Mesenchymal stem cell (in vitro differentiated cells and primary cell): ENCODE measurements around the gene RNF167.
"Not testable (repeated sequence)": the region's sequence is repeated elsewhere in the genome, so short reads cannot be mapped to it uniquely, and the experiment has no call there.

ENCODE experiments used
- DNase-seq: peaks from one replicate; pipeline ENCODE4 v3.0.0-alpha.2; 2013
- H2AFZ ChIP-seq: one replicate; pipeline ENCODE4 v1.6.1; 2013; ENCODE audit warnings: low read depth, mild to moderate bottlenecking, control low read depth, inconsistent platforms, low read length, moderate library complexity
- H2AK5ac ChIP-seq: 2 replicates; pipeline ENCODE4 v1.6.1; 2013; ENCODE audit warnings: low read length, moderate library complexity, mild to moderate bottlenecking, inconsistent platforms; ENCODE audit not compliant: severe bottlenecking
- H2BK120ac ChIP-seq: one replicate; pipeline ENCODE4 v1.6.1; 2013; ENCODE audit warnings: low read depth, mild to moderate bottlenecking, inconsistent platforms, low read length, moderate library complexity
- H2BK12ac ChIP-seq, 2 experiments: one replicate each; pipeline ENCODE4 v1.6.1; 2013; ENCODE audit warnings: inconsistent platforms in 2 of 2, low read length in 2 of 2, mild to moderate bottlenecking in 2 of 2, moderate library complexity in 2 of 2, control low read depth in 1 of 2
- H2BK15ac ChIP-seq: one replicate; pipeline ENCODE4 v1.6.1; 2013; ENCODE audit warnings: mild to moderate bottlenecking, low read depth, inconsistent platforms; ENCODE audit not compliant: poor library complexity, severe bottlenecking
- H2BK5ac ChIP-seq: 2 replicates; pipeline ENCODE4 v1.6.1; 2013; ENCODE audit warnings: low read depth, mild to moderate bottlenecking, low read length, control low read depth, inconsistent platforms; ENCODE audit not compliant: poor library complexity, severe bottlenecking
- H3K14ac ChIP-seq, 2 experiments: one replicate each; pipeline ENCODE4 v1.6.1; 2013; ENCODE audit warnings: inconsistent platforms in 2 of 2, low read length in 2 of 2, control low read depth in 1 of 2, mild to moderate bottlenecking in 1 of 2, moderate library complexity in 1 of 2
- H3K18ac ChIP-seq, 2 experiments: one replicate each; pipeline ENCODE4 v1.6.1; 2013; ENCODE audit warnings: inconsistent platforms in 2 of 2, low read length in 2 of 2, control low read depth in 1 of 2, low read depth in 1 of 2, mild to moderate bottlenecking in 1 of 2
- H3K23ac ChIP-seq, 2 experiments: one replicate each; pipeline ENCODE4 v1.6.1; 2013; ENCODE audit warnings: inconsistent platforms in 2 of 2, low read length in 2 of 2, mild to moderate bottlenecking in 2 of 2, moderate library complexity in 2 of 2, control low read depth in 1 of 2
- H3K27ac ChIP-seq: 2 replicates; pipeline ENCODE4 v1.5.1; 2013; ENCODE audit warnings: mild to moderate bottlenecking, moderate library complexity, low read length, control low read depth, inconsistent platforms; ENCODE audit not compliant: poor library complexity, severe bottlenecking
- H3K27me3 ChIP-seq, 2 experiments: 2 replicates each; pipeline versions ENCODE4 v1.6.1 to v1.7.0; 2013; ENCODE audit warnings: low read length in 2 of 2, mild to moderate bottlenecking in 2 of 2, moderate library complexity in 2 of 2, control low read depth in 1 of 2, inconsistent platforms in 1 of 2; ENCODE audit not compliant: control insufficient read depth in 1 of 2, insufficient read depth in 1 of 2
- H3K36me3 ChIP-seq, 2 experiments: 2 replicates each; pipeline versions ENCODE4 v1.6.1 to v1.7.0; 2013; ENCODE audit warnings: low read length in 2 of 2, control low read depth in 1 of 2, inconsistent platforms in 1 of 2, low read depth in 1 of 2, mild to moderate bottlenecking in 1 of 2; ENCODE audit not compliant: insufficient read depth in 2 of 2, control insufficient read depth in 1 of 2
- H3K4ac ChIP-seq, 2 experiments: one replicate each; pipeline ENCODE4 v1.6.1; 2013; ENCODE audit warnings: inconsistent platforms in 2 of 2, low read length in 2 of 2, mild to moderate bottlenecking in 2 of 2, moderate library complexity in 2 of 2, control low read depth in 1 of 2, low read depth in 1 of 2
- H3K4me1 ChIP-seq: 2 replicates; pipeline ENCODE4 v1.6.1; 2013; ENCODE audit warnings: low read depth, low read length, control low read depth; ENCODE audit not compliant: control insufficient read depth, insufficient read depth
- H3K4me2 ChIP-seq: 2 replicates; pipeline ENCODE4 v1.6.1; 2013; ENCODE audit warnings: low read length, mild to moderate bottlenecking, inconsistent platforms; ENCODE audit not compliant: poor library complexity, severe bottlenecking
- H3K4me3 ChIP-seq, 2 experiments: 2 replicates each; pipeline versions ENCODE4 v1.5.1 to v1.7.0; 2013; ENCODE audit warnings: low read length in 2 of 2, mild to moderate bottlenecking in 2 of 2, control low read depth in 1 of 2, low read depth in 1 of 2; ENCODE audit not compliant: insufficient read depth in 1 of 2
- H3K79me1 ChIP-seq: replicated peaks from 2 replicates; pipeline ENCODE4 v1.6.1; 2013; ENCODE audit warnings: mild to moderate bottlenecking, control low read depth, low read length, inconsistent platforms; ENCODE audit not compliant: poor library complexity, severe bottlenecking
- H3K9ac ChIP-seq: 2 replicates; pipeline ENCODE4 v1.7.0; 2013; ENCODE audit warnings: mild to moderate bottlenecking, low read length, moderate library complexity
- H3K9me3 ChIP-seq: 2 replicates; pipeline ENCODE4 v1.7.0; 2013; ENCODE audit warnings: mild to moderate bottlenecking, low read length; ENCODE audit not compliant: control insufficient read depth
- H4K8ac ChIP-seq: one replicate; pipeline ENCODE4 v1.6.1; 2013; ENCODE audit warnings: inconsistent platforms, mild to moderate bottlenecking, low read length, moderate library complexity
- H4K91ac ChIP-seq: one replicate; pipeline ENCODE4 v1.6.1; 2013; ENCODE audit warnings: mild to moderate bottlenecking, low read length, inconsistent platforms
- WGBS: methylation state at CpG from one replicate; pipeline ENCODE4 v1.1.7; 2013; ENCODE audit warnings: mixed read lengths; 5-methylcytosine and 5-hydroxymethylcytosine counted together

The RNF167 gene

GRCh38 chr17:4914551-4914950 is 25.5 kb upstream of the RNF167 start:
- H2AFZ ChIP-seq: not testable (repeated sequence)

GRCh38 chr17:4919511-4920047 is 20.5 kb upstream of the RNF167 start:
- no peak overlapping the region for H4K8ac ChIP-seq
- H4K91ac ChIP-seq: no peak overlapping the region
- H3K14ac ChIP-seq: no peak overlapping the region
- H3K23ac ChIP-seq: no peak overlapping the region
- H2AFZ ChIP-seq: no peak overlapping the region
- DNase-seq: peak; percentile 30
- no peak overlapping the region for H2BK12ac ChIP-seq
- peak overlapping the region in 1 of 2 experiments; percentile 6 for H3K4me3 ChIP-seq
- H3K27ac ChIP-seq: no peak overlapping the region
- H3K79me1 ChIP-seq: no peaks in the 10 kb centered on the region
- no peak overlapping the region for H3K9ac ChIP-seq
- H3K4me2 ChIP-seq: no peak overlapping the region
- H3K4ac ChIP-seq: no peak overlapping the region
- H2BK15ac ChIP-seq: no peak overlapping the region
- no peak overlapping the region for H2BK5ac ChIP-seq
- no peaks in the 10 kb centered on the region for H3K36me3 ChIP-seq
- no peak overlapping the region for H3K18ac ChIP-seq
- H3K4me1 ChIP-seq: no peaks in the 10 kb centered on the region
- WGBS: 57% methylated on average over 6 of the region's 8 CpGs
- H2AK5ac ChIP-seq: no peak overlapping the region
- no peaks in the 10 kb centered on the region for H3K27me3 ChIP-seq
- H3K9me3 ChIP-seq: no peaks in the 10 kb centered on the region
- no peak overlapping the region for H2BK120ac ChIP-seq

More at GRCh38 chr17:4914551-4914950, 25.5 kb upstream of the RNF167 start:
- not testable (repeated sequence) for H3K27me3 ChIP-seq, H3K36me3 ChIP-seq, DNase-seq, H3K4me3 ChIP-seq, H2BK5ac ChIP-seq, H2BK12ac ChIP-seq, H4K8ac ChIP-seq, H3K14ac ChIP-seq, H4K91ac ChIP-seq, H3K79me1 ChIP-seq, H3K4me1 ChIP-seq, H3K23ac ChIP-seq, H2BK120ac ChIP-seq, H3K27ac ChIP-seq, H3K4me2 ChIP-seq, H3K9me3 ChIP-seq, H3K4ac ChIP-seq, H2AK5ac ChIP-seq, H3K9ac ChIP-seq, H3K18ac ChIP-seq, H2BK15ac ChIP-seq
- WGBS: 88% methylated on average over 3 of the region's 4 CpGs

GRCh38 chr17:4920351-4921048 is 19.6 kb upstream of the RNF167 start:
- H3K79me1 ChIP-seq: no peaks in the 10 kb centered on the region
- no peak overlapping the region for H2BK15ac ChIP-seq
- no peak overlapping the region for H2BK12ac ChIP-seq
- no peak overlapping the region for H3K18ac ChIP-seq
- no peak overlapping the region for H4K8ac ChIP-seq
- no peak overlapping the region for H2BK120ac ChIP-seq
- no peak overlapping the region for H2AFZ ChIP-seq
- H3K4me2 ChIP-seq: no peak overlapping the region
- no peak overlapping the region for H3K23ac ChIP-seq
- DNase-seq: peak; percentile 72
- no peak overlapping the region for H2AK5ac ChIP-seq
- no peak overlapping the region for H3K9ac ChIP-seq
- H3K14ac ChIP-seq: no peak overlapping the region
- H3K4me3 ChIP-seq: no peak overlapping the region
- H2BK5ac ChIP-seq: no peak overlapping the region
- no peaks in the 10 kb centered on the region for H3K27me3 ChIP-seq
- no peaks in the 10 kb centered on the region for H3K9me3 ChIP-seq
- no peaks in the 10 kb centered on the region for H3K4me1 ChIP-seq
- no peak overlapping the region for H3K27ac ChIP-seq
- 88% methylated on average over 9 of the region's 10 CpGs for WGBS
- H3K4ac ChIP-seq: no peak overlapping the region
- H4K91ac ChIP-seq: no peak overlapping the region
- H3K36me3 ChIP-seq: no peaks in the 10 kb centered on the region

- Histone ChIP-seq H3K18ac (no peak overlapping the region), H3K4ac (no peak overlapping the region), H2BK12ac (no peak overlapping the region), H2BK5ac (no peak overlapping the region), H3K9me3 (no peaks in the 10 kb centered on the region), H2AFZ (no peak overlapping the region), H2AK5ac (no peak overlapping the region), H3K27me3 (no peaks in the 10 kb centered on the region), H4K91ac (no peak overlapping the region), H3K14ac (no peak overlapping the region), H4K8ac (no peak overlapping the region), H3K4me2 (no peak overlapping the region), H3K27ac (no peak overlapping the region), H2BK120ac (no peak overlapping the region), H3K9ac (no peak overlapping the region), H2BK15ac (no peak overlapping the region), H3K79me1 (no peaks in the 10 kb centered on the region), H3K23ac (no peak overlapping the region), H3K36me3 (no peaks in the 10 kb centered on the region), H3K4me3 (no peak overlapping the region), H3K4me1 (no peaks in the 10 kb centered on the region)
- WGBS: no CpG with 5 or more reads among the region's 4 CpGs
- DNase-seq: no peak
Observed at GRCh38 chr17:4921320-4921719, 18.7 kb upstream of the RNF167 start.
